DMS53 treated with DMSO at 0.1 percent for 48 hours (cell line): ENCODE data around the gene ETV3L.
"Not testable (repeated sequence)": the region's sequence is repeated elsewhere in the genome, so short reads cannot be mapped to it uniquely, and the experiment has no call there.

Experiments used
- DNase-seq: peaks from one replicate; lab custom pipeline; 2025; ENCODE audit not compliant: unreplicated experiment; lab: John Stamatoyannopoulos, UW

ETV3L gene

GRCh38 chr1:157084720-157085119 is 14.9 kb downstream of the ETV3L start:
- DNase-seq: no peak

DNA sequence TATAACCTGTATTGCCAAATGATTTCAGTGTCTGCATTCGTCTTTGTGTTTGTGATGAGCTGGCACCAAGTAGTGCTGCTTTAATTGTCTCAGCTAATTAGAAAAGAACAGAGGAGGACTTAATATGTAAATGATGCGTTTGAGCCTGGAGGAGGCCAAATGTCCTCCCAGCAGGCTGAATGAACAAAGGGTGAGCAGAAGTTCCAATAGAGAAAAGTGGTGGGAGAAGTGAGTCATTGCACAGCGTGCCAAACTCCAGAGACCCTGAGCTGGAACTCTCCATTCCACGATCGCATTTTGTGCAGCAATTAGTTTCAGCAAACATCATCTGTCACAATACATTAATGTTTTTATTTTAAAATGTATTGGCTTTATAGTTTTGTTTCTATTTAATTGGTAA is 17.9 kb downstream of the ETV3L start:
- no peak for DNase-seq

DNA sequence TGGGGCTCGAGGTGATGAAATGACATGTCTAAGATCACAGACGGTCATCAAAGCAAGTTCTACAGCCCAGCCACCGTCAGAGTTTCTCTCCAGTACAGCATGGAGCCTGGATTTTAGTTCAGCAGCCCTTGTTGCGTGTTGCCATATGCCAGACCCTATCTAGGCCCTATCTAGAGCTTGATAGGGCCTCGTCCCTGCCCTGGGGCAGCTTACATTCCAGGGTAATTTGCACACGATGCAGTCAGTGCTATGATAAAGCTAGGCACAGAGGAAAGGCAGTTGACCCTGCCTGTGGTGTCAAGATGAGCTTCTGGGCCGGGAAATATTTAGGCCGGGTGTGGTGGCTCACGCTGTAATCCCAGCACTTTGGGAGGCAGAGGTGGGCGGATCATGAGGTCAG is 18.9 kb downstream of the ETV3L start:
- DNase-seq: no peak

DNA sequence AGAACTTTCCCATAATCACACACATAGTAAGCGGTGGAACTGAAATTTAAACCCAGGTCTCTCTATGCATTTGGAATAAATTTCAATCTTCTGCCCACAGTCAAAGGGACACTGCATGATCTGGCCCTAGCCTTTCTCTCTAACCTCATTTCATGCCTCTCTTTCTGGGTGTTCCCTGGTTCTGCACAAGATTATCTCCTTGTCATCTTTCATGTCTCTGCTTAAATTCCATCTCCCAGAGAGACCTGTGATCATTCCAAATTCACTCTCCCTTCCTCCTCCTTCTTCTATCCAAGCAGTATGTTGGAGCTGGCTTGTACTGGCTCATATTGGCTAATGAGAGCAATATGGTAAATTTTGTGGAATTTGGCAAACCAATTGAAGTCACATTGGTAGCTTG is 22.2 kb downstream of the ETV3L start:
- DNase-seq: no peak

DNA sequence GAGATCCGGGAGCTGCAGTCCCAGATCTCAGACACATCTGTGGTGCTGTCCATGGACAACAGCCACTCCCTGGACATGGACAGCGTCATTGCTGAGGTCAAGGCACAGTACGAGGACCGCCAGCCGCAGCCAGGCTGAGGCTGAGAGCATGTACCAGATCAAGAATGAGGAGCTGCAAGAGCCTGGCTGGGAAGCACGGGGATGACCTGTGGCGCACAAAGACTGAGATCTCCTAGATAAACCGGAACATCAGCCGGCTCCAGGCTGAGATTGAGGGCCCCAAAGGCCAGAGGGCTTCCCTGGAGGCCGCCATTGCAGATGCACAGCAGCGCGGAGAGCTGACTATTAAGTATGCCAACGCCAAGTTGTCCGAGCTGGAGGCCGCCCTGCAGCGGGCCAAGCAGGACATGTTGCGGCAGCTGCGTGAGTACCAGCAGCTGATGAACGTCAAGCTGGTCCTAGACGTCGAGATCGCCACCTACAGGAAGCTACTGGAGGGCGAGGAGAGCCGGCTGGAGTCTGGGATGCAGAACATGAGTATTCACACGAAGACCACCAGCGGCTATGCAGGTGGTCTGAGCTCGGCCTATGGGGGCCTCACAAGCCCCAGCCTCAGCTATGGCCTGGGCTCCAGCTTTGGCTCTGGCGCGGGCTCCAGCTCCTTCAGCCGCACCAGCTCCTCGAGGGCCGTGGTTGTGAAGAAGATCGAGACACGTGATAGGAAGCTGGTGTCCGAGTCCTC is 25.5 kb downstream of the ETV3L start:
- DNase-seq: peak; percentile 52

DNA sequence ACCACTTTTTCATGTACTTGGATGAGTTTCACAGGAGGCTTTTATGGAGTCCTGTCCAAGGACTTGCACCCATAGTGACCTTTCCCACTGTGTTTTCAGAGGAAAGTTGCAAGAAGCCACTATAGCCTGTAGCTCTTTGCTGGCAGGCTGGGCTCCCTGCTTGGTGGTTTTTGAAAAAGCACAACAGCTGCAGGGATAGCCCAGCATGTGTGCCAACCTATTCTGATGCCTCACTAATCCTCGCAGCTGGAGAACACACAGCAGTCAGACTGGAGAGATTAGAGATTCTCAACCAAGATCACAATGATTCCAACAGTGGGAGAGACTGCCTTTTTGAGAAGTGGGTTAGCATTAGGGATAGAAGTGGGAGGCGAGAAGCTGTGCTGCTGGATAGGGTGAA is 30.0 kb downstream of the ETV3L start:
- no peak for DNase-seq

- DNase-seq: not testable (repeated sequence)
Measured at GRCh38 chr1:157059241-157059640, 40.4 kb downstream of the ETV3L start.

- no peak for DNase-seq
Measured at GRCh38 chr1:157056269-157056668, 43.3 kb downstream of the ETV3L start.

DNA sequence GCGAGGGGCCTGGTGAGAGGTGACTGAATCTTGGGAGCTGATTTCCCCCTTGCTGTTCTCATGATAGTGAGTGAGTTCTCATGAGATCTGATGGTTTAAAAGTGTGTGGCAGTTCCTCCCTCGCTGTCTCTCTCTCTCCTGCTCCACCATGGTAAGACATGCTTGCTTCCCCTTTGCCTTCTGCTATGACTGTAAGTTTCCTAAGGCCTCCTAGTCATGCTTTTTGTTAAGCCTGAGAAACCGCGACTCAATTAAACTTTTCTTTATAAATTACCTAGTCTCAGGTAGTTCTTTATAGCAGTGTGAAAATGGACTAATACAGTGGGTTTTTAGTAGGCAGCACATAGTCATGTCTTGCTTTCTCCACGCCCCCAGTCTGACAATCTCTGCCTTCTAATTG is 43.9 kb downstream of the ETV3L start:
- DNase-seq: not testable (repeated sequence)

GRCh38 chr1:157050836-157051235 is 48.8 kb downstream of the ETV3L start:
- no peak for DNase-seq

DNA sequence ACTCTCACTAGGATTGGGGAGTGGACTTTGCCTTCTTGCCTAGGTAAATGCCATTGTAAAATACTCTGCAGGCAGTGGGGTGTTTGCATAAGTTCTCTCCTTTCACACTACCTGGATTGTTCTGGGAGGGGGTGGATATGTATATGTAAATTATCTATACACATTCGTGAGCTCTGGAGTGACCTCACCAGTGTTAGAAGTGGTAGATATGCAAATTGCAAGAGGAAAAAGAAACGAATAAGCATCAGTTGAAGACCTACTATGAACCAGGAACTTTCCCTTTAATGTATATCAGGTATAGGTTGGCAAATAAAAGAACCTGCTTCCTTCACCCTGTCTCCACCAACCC is 52.6 kb downstream of the ETV3L start:
- DNase-seq: no peak

DNA sequence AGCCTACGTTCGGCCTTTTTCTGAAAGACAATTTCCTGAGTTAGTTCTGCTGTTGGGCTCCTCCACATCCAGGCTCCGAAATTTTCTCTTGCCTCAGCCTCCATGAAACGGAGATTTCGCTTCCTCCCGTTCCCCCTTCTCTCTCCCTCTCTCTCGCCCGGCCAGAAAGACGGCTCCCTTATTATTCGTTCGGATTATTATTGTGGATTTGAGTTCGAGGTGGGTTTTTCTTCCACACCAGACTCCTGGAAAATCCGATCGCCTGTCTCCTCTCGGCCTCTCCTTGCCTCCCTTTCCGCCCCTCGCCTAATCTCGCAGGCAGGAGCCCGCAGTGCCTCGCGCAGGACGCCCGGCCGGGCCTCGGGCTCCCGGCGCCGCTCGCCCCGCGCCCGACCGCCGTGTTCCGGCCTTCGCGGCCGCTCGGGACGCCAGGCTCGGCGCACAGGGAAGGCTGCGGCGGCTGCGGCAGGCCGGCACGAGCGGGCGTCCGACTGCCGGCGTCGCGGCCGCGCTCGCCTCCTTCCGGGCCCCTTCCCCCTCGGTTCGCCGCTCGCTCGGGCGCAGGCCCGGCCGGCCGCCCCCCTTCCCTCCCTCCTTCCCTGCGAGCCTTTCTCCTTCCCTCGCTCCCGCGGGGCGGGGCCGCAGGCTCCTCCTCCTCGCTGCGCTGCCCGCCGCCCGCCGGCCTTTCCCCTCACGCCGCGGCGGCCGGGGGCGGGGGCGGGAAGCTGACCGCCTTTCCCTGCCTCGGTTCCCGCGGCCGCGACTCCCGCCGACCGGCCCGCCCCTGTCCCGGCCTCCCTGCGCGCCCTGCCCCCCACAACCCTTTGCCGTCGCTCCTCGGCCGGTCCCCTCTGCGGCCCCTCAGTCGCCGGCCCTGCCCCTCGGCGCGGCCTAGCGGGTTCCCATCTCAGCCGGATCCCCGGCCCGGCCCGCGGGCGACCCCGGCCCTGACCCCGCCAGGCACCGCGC is 54.1 kb downstream of the ETV3L start, which contains the start of gene ARHGEF11:
ARHGEF11 (minus strand) TSS at position 493 of the 969 bp plus-strand sequence. CDS start 1,412 bp downstream, outside the sequence.
- peak; percentile 88 for DNase-seq

- no peak for DNase-seq
Measured at GRCh38 chr1:157044326-157044725, 55.3 kb downstream of the ETV3L start.

- DNase-seq: no peak
Measured at GRCh38 chr1:157043685-157044084, 55.9 kb downstream of the ETV3L start.

- no peak for DNase-seq
Measured at GRCh38 chr1:157042846-157043245, 56.8 kb downstream of the ETV3L start.
